OCI-LY1 (cell line): ENCODE results near the gene LSAMP.

Experiments used
- H2AFZ ChIP-seq: fragments of 200-600 bp; sonication (generic), shearing (Covaris generic); 2 replicates; pipeline ENCODE4 v1.6.0; 2014; ENCODE audit warnings: antibody characterized with exemption, mild to moderate bottlenecking, low read length
- H3F3A ChIP-seq: fragments of 200-600 bp; sonication (generic), shearing (Covaris generic); 2 replicates; pipeline ENCODE4 v1.6.0; 2014; ENCODE audit warnings: mild to moderate bottlenecking, antibody characterized with exemption, low read length, moderate library complexity; ENCODE audit not compliant: insufficient read depth
- H3K27ac ChIP-seq: fragments of 200-600 bp; sonication (generic); 2 replicates; pipeline ENCODE4 v1.5.1; 2014; ENCODE audit warnings: low read length, mixed run types, mild to moderate bottlenecking, low read depth; ENCODE audit not compliant: poor library complexity, severe bottlenecking
- H3K27me3 ChIP-seq: fragments of 200-600 bp; sonication (generic); 2 replicates; pipeline ENCODE4 v1.6.0; 2014; ENCODE audit warnings: antibody characterized with exemption, mild to moderate bottlenecking, low read length, moderate library complexity; ENCODE audit not compliant: insufficient read depth
- H3K36me3 ChIP-seq: fragments of 200-600 bp; sonication (generic); 2 replicates; pipeline ENCODE4 v1.6.1; 2014; ENCODE audit warnings: mild to moderate bottlenecking, antibody characterized with exemption, low read length, moderate library complexity, mixed read lengths; ENCODE audit not compliant: insufficient read depth
- H3K4me1 ChIP-seq: fragments of 200-600 bp; sonication (generic); 2 replicates; pipeline ENCODE4 v1.5.1; 2014; ENCODE audit warnings: mild to moderate bottlenecking, low read length, moderate library complexity; ENCODE audit not compliant: insufficient read depth, severe bottlenecking
- H3K4me2 ChIP-seq: fragments of 200-600 bp; sonication (generic), shearing (Covaris generic); 2 replicates; pipeline ENCODE4 v1.6.1; 2014; ENCODE audit warnings: low read length
- H3K4me3 ChIP-seq: fragments of 200-600 bp; sonication (generic); 2 replicates; pipeline ENCODE4 v1.5.1; 2014; ENCODE audit warnings: low read length, low read depth, mild to moderate bottlenecking, mixed read lengths; ENCODE audit not compliant: poor library complexity, severe bottlenecking
- H3K79me2 ChIP-seq: fragments of 200-600 bp; shearing (Covaris generic); 2 replicates; pipeline ENCODE4 v1.6.1; 2016; ENCODE audit warnings: mixed run types, low read length, mixed read lengths; ENCODE audit not compliant: insufficient read depth
- H3K9ac ChIP-seq: fragments of 200-600 bp; sonication (generic), shearing (Covaris generic); 2 replicates; pipeline ENCODE4 v1.6.1; 2014; ENCODE audit warnings: mild to moderate bottlenecking, low read length, mixed read lengths
- H3K9me2 ChIP-seq: fragments of 200-600 bp; sonication (generic), shearing (Covaris generic); 2 replicates; pipeline ENCODE4 v1.6.1; 2014; ENCODE audit warnings: low read depth, mild to moderate bottlenecking, low read length, mixed read lengths
- H3K9me3 ChIP-seq: fragments of 200-600 bp; shearing (Covaris generic); 2 replicates; pipeline ENCODE4 v1.6.1; 2014; ENCODE audit warnings: low read length, mixed read lengths
- H4K20me1 ChIP-seq: fragments of 200-600 bp; sonication (generic), shearing (Covaris generic); 2 replicates; pipeline ENCODE4 v1.6.0; 2016; ENCODE audit warnings: mild to moderate bottlenecking, low read length; ENCODE audit not compliant: insufficient read depth
- EZH2 ChIP-seq: fragments of 200-600 bp; sonication (generic), shearing (Covaris generic); IDR thresholded peaks from 2 replicates; pipeline ENCODE4 v1.8.0; 2017; ENCODE audit warnings: borderline replicate concordance, mixed run types, mild to moderate bottlenecking, antibody characterized with exemption, low read length, moderate library complexity, mixed read lengths
- TF ChIP-seq, protein P1 (sequence below): fragments of 200-600 bp; sonication (generic), shearing (Covaris generic); IDR thresholded peaks from 2 replicates; pipeline ENCODE4 v1.5.1; 2017; ENCODE audit warnings: mild to moderate bottlenecking, antibody characterized with exemption, low read length, moderate library complexity, mixed read lengths

LSAMP gene

DNA sequence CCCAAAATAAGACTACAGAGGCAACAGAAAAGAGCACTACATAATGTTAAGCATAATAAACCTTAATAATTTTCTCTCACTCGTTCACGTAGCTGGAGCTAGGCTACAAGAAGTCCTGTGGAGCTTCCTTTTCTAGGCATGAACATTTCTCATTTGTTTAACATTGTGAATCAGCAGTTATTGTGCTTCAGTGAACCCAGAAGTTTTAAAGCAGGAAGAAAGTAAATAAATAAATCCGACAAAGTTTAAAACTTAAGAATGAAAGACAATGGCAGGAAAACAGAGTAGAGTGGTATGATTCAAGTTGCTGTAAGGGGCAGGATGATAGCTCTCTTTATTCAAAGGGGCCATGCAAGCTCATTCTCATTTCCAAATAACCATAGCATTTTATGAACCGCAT, 191.8 kb downstream of the LSAMP start:
- Histone ChIP-seq H3K36me3 (no peaks in the 10 kb centered on the region), H2AFZ (no peak overlapping the region), H3F3A (no peaks in the 10 kb centered on the region), H3K27ac (no peak overlapping the region), H3K79me2 (no peaks in the 10 kb centered on the region), H3K9me3 (no peaks in the 10 kb centered on the region), H4K20me1 (no peaks in the 10 kb centered on the region), H3K9ac (no peak overlapping the region), H3K4me2 (no peak overlapping the region), H3K27me3 (no peaks in the 10 kb centered on the region), H3K4me3 (no peak overlapping the region), H3K9me2 (no peaks in the 10 kb centered on the region), H3K4me1 (no peaks in the 10 kb centered on the region)
- TF ChIP-seq, protein P1, sequence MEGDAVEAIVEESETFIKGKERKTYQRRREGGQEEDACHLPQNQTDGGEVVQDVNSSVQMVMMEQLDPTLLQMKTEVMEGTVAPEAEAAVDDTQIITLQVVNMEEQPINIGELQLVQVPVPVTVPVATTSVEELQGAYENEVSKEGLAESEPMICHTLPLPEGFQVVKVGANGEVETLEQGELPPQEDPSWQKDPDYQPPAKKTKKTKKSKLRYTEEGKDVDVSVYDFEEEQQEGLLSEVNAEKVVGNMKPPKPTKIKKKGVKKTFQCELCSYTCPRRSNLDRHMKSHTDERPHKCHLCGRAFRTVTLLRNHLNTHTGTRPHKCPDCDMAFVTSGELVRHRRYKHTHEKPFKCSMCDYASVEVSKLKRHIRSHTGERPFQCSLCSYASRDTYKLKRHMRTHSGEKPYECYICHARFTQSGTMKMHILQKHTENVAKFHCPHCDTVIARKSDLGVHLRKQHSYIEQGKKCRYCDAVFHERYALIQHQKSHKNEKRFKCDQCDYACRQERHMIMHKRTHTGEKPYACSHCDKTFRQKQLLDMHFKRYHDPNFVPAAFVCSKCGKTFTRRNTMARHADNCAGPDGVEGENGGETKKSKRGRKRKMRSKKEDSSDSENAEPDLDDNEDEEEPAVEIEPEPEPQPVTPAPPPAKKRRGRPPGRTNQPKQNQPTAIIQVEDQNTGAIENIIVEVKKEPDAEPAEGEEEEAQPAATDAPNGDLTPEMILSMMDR: no peak
- no peak for TF ChIP-seq EZH2

DNA sequence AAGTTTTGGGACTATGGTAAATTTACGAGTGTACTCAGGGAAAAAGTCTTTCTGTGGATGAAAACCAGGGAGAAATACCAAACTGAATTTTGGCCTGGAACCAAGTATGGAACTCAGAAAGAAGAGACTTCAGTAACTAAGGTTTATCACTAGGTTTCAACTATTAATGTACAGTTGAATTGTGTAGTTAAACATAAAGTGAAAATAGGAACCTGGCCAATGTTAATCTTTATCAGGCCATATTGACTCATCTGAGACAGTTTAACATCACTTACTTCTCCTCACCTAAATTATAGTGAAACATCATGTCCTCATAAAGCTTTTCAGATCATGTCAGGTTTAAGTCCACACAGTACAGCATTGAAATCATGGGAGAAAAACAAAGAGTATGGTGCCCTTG, 197.7 kb downstream of the LSAMP start:
- Histone ChIP-seq H4K20me1 (no peaks in the 10 kb centered on the region), H3K4me3 (no peak overlapping the region), H3F3A (no peaks in the 10 kb centered on the region), H3K9me3 (no peaks in the 10 kb centered on the region), H3K27ac (no peak overlapping the region), H2AFZ (no peak overlapping the region), H3K4me1 (no peaks in the 10 kb centered on the region), H3K9me2 (no peaks in the 10 kb centered on the region), H3K4me2 (no peak overlapping the region), H3K27me3 (no peaks in the 10 kb centered on the region), H3K79me2 (no peaks in the 10 kb centered on the region), H3K9ac (no peak overlapping the region), H3K36me3 (no peaks in the 10 kb centered on the region)
- no peak for TF ChIP-seq EZH2
- TF ChIP-seq, protein P1: no peak

DNA sequence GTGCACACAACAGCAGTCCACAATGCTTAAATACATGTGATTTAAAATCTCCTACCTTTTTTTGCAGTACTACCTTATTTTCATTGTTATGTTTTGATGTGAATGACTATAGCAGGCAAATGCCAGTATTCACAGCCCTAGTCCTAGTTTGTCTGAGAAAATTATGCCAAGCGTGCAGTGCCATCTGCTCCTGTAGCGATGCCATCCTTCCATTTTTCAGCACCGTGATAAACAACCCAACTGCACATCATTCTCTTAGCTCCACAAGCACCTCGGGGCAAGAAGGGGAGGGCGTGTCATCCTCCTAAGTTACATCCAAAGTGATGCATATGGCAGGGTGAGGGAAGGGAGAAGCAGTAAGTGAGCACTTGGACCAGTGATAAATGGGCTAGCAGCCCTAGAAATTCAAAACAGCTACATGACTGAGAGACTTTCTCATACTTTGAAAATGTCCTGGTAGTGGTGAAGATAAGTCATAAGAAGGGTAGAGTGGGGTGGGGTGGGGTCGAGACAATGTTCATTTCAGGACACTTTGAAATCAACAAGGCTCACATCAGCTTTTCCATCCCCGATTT, 198.8 kb downstream of the LSAMP start:
- H3K9ac ChIP-seq: no peak overlapping the region
- no peaks in the 10 kb centered on the region for H3K36me3 ChIP-seq
- H3K9me3 ChIP-seq: no peaks in the 10 kb centered on the region
- H3K4me3 ChIP-seq: no peak overlapping the region
- H3K27me3 ChIP-seq: no peaks in the 10 kb centered on the region
- H3K4me1 ChIP-seq: no peaks in the 10 kb centered on the region
- no peaks in the 10 kb centered on the region for H3K9me2 ChIP-seq
- TF ChIP-seq, protein P1: no peak
- TF ChIP-seq EZH2: no peak
- H3K27ac ChIP-seq: no peak overlapping the region
- H4K20me1 ChIP-seq: no peaks in the 10 kb centered on the region
- H3K4me2 ChIP-seq: no peak overlapping the region
- H2AFZ ChIP-seq: no peak overlapping the region
- no peaks in the 10 kb centered on the region for H3K79me2 ChIP-seq
- no peaks in the 10 kb centered on the region for H3F3A ChIP-seq
